Motor neuron (in vitro differentiated cells): ENCODE results near the gene EYA3. TPM values are rescaled to one million over a fixed set of nuclear protein-coding genes. Genes with fewer than 3 reads are reported as not detected.

Experiments
- ATAC-seq, 8 experiments: fragments of 200-7000 bp; cut with Tn5 transposase; replicated peaks in 6 of 8; 2 replicates each; pipeline ENCODE4 v1.8.0; 2021; ENCODE audit warnings: mild to moderate bottlenecking in 8 of 8, moderate library complexity in 8 of 8
- H3K27ac ChIP-seq, 2 donors: fragments of 250-450 bp; sonication (Bioruptor Pico); 2 replicates each; pipeline ENCODE4 v1.9.0; 2021; ENCODE audit warnings: antibody characterized with exemption in 2 of 2, mild to moderate bottlenecking in 2 of 2, moderate library complexity in 1 of 2
- H3K4me1 ChIP-seq, 2 donors: fragments of 250-450 bp; sonication (Bioruptor Pico); replicated peaks in 1 of 2; 2 replicates each; pipeline ENCODE4 v1.6.1; 2021; ENCODE audit warnings: antibody characterized with exemption in 2 of 2, mild to moderate bottlenecking in 2 of 2, moderate library complexity in 1 of 2
- H3K4me3 ChIP-seq, 5 donors: fragments of 250-450 bp; sonication (Bioruptor Pico); 2 replicates each; pipeline ENCODE4 v1.9.0; 2021; ENCODE audit warnings: antibody characterized with exemption in 5 of 5, mild to moderate bottlenecking in 5 of 5, moderate library complexity in 4 of 5
- WGBS, 10 experiments: fragments of 450-650 bp; shearing (Covaris generic); methylation state at CpG; one replicate each; pipeline ENCODE4 v1.0.0; 2022; 5-methylcytosine and 5-hydroxymethylcytosine counted together
- in situ Hi-C, 9 experiments: fragments of 400-800 bp; cut with MboI; loops; one replicate each; pipeline ENCODE4 v1.15.0; 2021; ENCODE audit warnings: low sequenced_read_pairs in 9 of 9, low pct_unique_long_range_greater_than_20kb in 2 of 9; ENCODE audit not compliant: unreplicated experiment in 9 of 9
- total RNA-seq, 8 experiments: library from RNA; unstranded; fragments of 300-600 nt; gene quantifications; 2 replicates each; pipeline versions ENCODE4 v1.2.3 to v1.2.4, GENCODE V29; 2022

Gene EYA3
- total RNA-seq, 8 experiments from 2014 or later = 11.2 to 30.3 (median 19.6) TPM

- Histone ChIP-seq H3K4me3 (no peak overlapping the region), H3K27ac (no peak overlapping the region), H3K4me1 (no peaks in the 10 kb centered on the region)
- in situ Hi-C loops = no loop called here
- WGBS, 10 experiments = 0 to 91% (median 62%) methylated on average over 1 to 3 of the region's 3 CpGs; no CpG with 5 or more reads in 2 of the 10 experiments
- no peak for ATAC-seq
Measured at GRCh38 chr1:28126212-28126611, 37.8 kb upstream of the EYA3 start.

DNA sequence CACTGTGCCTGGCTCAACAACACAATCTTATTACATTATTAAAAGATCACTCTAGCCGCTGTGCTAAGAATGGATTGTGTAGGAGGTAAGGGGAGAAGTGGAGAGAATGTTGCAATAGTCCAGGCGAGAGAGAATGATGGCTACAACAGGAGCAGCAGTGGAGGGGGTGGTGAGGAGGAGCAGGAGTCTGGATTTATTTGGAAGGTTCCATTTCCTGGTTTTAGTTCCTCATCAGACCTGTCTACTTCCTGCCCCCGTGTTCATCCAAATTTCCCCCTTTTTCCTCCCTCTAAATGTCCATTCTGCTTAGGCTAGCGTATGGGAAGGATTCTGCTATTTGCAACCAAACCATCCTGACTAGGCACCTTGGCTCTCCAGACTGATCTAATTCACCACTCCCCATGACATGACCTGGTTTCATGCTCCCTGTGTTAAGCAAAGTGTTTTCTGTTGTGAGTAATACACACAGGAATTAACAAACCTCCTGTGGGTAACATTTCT, 35.1 kb upstream of the EYA3 start:
- 0 to 100% (median 72%) methylated on average over 1 to 4 of the region's 4 CpGs; no CpG with 5 or more reads in 1 of the 10 experiments for WGBS, 10 experiments

DNA sequence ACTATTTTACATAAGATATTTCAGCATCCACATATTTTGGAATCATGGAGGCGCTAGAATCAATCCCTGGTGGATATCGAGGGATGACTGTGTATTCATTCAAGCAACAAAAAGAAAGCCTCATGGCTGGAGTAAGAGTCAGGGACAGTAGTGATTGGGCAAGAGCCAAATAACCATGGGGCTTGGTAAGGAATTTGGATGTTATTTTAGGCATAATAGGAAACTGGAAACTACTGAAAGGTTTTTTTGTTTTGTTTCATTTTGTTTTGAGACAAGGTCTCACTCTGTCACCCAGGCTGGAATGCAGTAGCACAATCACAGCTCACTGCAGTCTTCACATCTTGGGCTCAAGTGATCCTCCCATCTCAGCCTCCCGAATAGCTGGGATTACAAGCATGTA, 33.8 kb upstream of the EYA3 start:
- Histone ChIP-seq H3K4me1 (no peaks in the 10 kb centered on the region), H3K4me3 (no peak overlapping the region), H3K27ac (no peak overlapping the region)
- ATAC-seq = peak in 3 of 8 experiments; percentile 19 to 84 (median 43)
- in situ Hi-C loops = no loop called here
- WGBS, 10 experiments = 23 to 100% (median 88%) methylated on average over 1 to 3 of the region's 3 CpGs; no CpG with 5 or more reads in 2 of the 10 experiments

More for the DNA sequence above, 35.1 kb upstream of the EYA3 start:
- ATAC-seq = peak in 1 of 8 experiments; percentile 23
- in situ Hi-C loops = no loop called here
- Histone ChIP-seq H3K4me1 (no peaks in the 10 kb centered on the region), H3K4me3 (no peak overlapping the region), H3K27ac (no peak overlapping the region)

- in situ Hi-C loops = no loop called here
- H3K4me3 ChIP-seq = no peak overlapping the region
- no peak overlapping the region for H3K27ac ChIP-seq
- no peaks in the 10 kb centered on the region for H3K4me1 ChIP-seq
- 80 to 94% (median 89%) methylated on average over 1 to 8 of the region's 8 CpGs; no CpG with 5 or more reads in 3 of the 10 experiments for WGBS, 10 experiments
- ATAC-seq = no peak
Measured at GRCh38 chr1:28119556-28119955, 31.1 kb upstream of the EYA3 start.

DNA sequence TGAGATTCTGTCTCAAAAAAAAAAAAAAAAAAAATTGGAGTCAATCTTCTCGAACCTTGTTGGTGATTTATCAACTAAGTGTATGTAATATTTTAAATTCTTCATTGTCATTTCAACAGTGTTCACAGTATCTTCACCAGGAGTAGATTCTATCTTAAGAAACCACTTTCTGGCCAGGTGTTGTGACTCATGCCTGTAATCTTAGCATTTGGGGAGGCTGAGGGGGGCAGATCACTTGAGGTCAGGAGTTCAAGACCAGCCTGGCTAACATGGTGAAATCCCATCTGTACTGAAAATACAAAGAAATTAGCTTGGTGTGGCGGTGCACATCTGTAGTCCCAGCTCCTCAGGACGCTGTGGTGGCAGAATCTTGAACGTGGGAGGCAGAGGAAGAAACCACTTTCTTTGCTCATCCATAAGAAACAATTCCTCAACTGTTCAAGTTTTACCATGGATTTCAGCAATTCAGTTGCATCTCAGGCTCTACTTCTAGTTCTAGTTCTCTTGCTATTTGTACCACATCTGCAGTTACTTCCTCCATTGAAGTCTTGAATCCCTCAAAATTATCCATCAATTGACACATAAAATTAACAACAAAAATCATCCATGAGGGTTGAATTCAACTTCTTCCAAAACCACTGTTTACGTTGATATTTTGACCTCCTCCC, 30.4 kb upstream of the EYA3 start:
- no peak for ATAC-seq
- no peak overlapping the region for H3K4me3 ChIP-seq
- no peaks in the 10 kb centered on the region for H3K4me1 ChIP-seq
- in situ Hi-C loops = no loop called here
- H3K27ac ChIP-seq = no peak overlapping the region
- 48 to 92% (median 80%) methylated on average over 2 to 5 of the region's 5 CpGs for WGBS, 10 experiments

DNA sequence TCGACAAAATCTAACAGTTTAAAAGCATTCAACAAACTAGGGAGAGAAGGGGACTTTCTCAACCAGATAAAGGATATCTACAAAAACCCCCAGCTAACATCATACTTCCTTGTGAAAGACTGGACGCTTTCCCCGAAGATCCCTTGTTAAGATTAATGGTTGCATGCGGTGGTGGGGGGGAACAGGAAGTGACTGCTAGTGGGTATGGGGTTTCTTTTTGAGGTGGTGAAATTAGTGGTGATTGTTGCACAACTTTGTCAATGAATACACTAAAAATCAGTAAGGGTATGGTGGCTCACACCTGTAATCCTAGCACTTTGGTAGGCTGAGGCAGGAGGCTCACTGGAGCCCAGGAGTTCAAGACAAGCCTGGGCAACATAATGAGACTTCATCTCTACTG, 26.9 kb upstream of the EYA3 start:
- no peak overlapping the region for H3K4me3 ChIP-seq
- H3K4me1 ChIP-seq = no peaks in the 10 kb centered on the region
- in situ Hi-C loops = no loop called here
- WGBS, 10 experiments = 66 to 100% (median 84%) methylated on average over 1 to 4 of the region's 4 CpGs
- no peak for ATAC-seq
- H3K27ac ChIP-seq = no peak overlapping the region

DNA sequence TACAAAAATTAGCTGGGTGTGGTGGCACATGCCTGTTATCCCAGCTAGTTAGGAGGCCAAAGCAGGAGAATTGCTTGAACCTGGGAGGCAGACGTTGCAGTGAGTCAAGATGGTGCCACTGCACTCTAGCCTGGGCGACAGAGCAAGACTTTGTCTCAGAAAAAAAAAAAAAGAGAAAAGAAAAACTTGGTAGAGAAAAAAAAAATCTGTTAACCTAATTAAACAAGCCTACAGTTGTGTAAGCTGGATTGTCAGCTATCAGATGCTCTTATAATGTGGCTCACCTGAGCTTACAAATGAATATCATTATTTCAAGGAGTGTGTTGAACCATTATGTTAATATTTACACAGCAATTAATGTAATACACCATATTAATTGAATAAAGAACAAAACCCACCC, 26.4 kb upstream of the EYA3 start:
- no peak for ATAC-seq
- H3K4me3 ChIP-seq = no peak overlapping the region
- no peaks in the 10 kb centered on the region for H3K4me1 ChIP-seq
- H3K27ac ChIP-seq = no peak overlapping the region
- WGBS, 10 experiments = 0 to 100% (median 82%) methylated on average over 1 to 2 of the region's 2 CpGs; no CpG with 5 or more reads in 3 of the 10 experiments
- in situ Hi-C loops = no loop called here

GRCh38 chr1:28113242-28113572, 24.8 kb upstream of the EYA3 start:
- ATAC-seq = no peak
- Histone ChIP-seq H3K27ac (no peak overlapping the region), H3K4me3 (no peak overlapping the region), H3K4me1 (no peaks in the 10 kb centered on the region)
- in situ Hi-C loops = no loop called here
- 40 to 100% (median 87%) methylated on average over 1 to 3 of the region's 3 CpGs; no CpG with 5 or more reads in 2 of the 10 experiments for WGBS, 10 experiments

DNA sequence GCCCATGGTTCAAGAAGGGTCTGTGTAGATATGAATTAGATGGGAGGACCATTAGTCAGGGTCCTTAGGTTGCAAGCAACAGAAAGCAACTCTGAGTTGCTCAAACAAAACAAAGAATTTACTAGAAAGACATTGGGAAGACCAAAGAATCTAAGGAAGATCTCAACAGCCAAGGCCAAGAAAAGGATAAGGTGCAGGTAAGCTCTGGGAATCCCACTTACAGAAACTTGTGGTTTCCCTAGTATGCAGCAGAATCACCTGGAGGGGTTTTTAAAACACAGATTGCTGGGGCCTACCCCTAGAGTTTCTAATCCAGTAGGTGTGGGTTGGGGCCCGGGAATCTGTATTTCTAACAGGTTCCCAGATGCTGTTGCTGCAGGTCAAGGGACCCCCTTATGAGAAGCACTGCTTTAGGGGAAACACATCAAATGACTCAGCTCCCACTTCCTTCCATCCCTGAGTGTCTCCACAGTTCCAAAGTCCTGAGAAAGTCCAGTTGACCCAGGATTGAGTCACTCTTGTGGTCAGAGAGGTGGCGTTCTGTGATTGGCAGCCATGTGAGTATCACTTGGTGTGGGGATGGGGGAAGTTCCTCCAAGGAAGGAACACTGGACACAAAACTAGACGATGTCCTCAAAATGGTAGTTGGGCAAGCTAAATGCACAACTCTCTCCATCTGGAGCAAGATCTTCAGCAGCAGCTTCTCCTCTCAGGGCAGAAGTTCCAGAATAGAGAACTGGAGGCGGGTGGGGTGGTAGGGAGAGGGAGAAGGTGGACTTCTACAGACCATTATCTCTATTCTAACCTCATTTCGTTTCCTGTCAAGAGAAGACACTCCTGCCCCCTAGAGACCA, 24.2 kb upstream of the EYA3 start:
- no peaks in the 10 kb centered on the region for H3K4me1 ChIP-seq
- 0 to 89% (median 66%) methylated on average over 1 to 5 of the region's 5 CpGs; no CpG with 5 or more reads in 1 of the 10 experiments for WGBS, 10 experiments
- in situ Hi-C loops = no loop called here
- H3K4me3 ChIP-seq = no peak overlapping the region
- peak in 2 of 8 experiments; percentile 41 to 63 for ATAC-seq
- H3K27ac ChIP-seq = no peak overlapping the region

GRCh38 chr1:28111157-28111556, 22.7 kb upstream of the EYA3 start:
- ATAC-seq = no peak
- 71 to 100% (median 83%) methylated on average over 1 to 2 of the region's 2 CpGs; no CpG with 5 or more reads in 5 of the 10 experiments for WGBS, 10 experiments
- Histone ChIP-seq H3K27ac (no peak overlapping the region), H3K4me1 (no peaks in the 10 kb centered on the region), H3K4me3 (no peak overlapping the region)
- in situ Hi-C loops = no loop called here

DNA sequence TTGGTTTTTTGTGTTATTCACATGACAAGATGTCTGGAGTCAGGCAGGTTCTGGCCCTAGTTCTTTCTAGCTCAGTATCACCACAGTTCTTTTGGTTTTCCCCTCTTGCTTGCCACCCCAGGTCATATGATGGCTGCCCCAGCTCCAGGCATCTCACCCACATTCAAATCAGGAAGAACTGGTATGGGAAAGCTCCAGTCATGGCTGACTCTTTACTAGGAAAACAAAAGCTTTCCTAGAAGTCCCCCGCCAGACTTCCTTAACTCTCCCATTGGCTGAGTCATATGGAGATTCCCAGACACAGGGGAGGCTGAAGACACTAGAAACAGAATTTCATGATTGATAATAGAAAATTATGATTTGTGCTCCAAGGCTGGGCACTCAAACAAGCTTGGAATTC, 22.1 kb upstream of the EYA3 start:
- no peak for ATAC-seq
- Histone ChIP-seq H3K27ac (no peak overlapping the region), H3K4me1 (no peaks in the 10 kb centered on the region), H3K4me3 (no peak overlapping the region)
- in situ Hi-C loops = no loop called here
- WGBS, 10 experiments = 36 to 100% (median 50%) methylated on average over 1 of the region's 1 CpG; no CpG with 5 or more reads in 5 of the 10 experiments

DNA sequence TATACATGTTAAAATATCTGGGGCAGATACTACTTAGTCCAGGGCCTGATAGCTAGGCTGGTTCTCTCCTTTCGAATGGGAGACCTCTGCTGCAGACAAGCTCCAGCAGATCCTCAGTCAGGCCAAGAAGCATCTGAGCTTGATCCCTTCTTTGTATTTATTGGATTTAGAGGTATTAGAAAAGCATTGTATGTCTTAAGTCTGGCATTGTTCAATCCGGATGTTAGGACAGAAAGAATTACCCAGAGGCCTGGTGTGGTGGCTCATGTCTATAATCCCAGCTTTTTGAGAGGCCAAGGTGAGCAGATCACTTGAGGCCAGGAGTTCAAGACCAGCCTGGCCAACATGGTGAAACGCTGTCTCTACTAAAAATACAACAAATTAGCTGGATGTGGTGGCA, 21.2 kb upstream of the EYA3 start:
- H3K4me1 ChIP-seq = peaks cover under 1 to 8% of the 10 kb centered on the region in 2 donors
- no peak for ATAC-seq
- in situ Hi-C loops = no loop called here
- no peak overlapping the region for H3K27ac ChIP-seq
- 20 to 100% (median 75%) methylated on average over 1 to 3 of the region's 3 CpGs; no CpG with 5 or more reads in 1 of the 10 experiments for WGBS, 10 experiments
- no peak overlapping the region for H3K4me3 ChIP-seq

DNA sequence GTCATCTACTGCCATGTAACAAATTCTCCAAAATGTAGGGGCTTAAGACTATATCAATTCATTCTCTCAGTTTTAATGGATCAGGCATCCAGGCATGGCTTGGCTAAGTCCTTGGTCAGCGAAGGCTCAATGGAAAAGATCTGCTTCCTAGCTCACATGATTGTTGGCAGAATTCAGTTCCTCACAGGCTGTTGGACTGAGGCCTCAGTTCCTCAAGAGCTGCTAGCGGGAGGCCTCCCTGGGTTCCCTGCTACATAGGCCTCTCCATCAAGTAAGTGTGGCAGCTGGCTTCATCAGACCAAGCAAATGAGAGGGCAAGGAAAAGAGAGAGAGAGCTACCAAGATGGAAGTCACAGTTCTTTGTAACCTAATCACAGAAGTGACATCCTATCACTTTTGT, 19.6 kb upstream of the EYA3 start:
- Histone ChIP-seq H3K27ac (no peak overlapping the region), H3K4me1 (peaks cover 3 to 9% of the 10 kb centered on the region in 2 donors), H3K4me3 (no peak overlapping the region)
- in situ Hi-C loops = no loop called here
- 40 to 100% (median 95%) methylated on average over 1 to 2 of the region's 2 CpGs; no CpG with 5 or more reads in 5 of the 10 experiments for WGBS, 10 experiments
- no peak for ATAC-seq
